Measurements from ENCODE around the gene OR8B12. TPM values are rescaled to one million over a fixed set of nuclear protein-coding genes. Genes with fewer than 3 reads are reported as not detected.

OR8B12 gene, protein sequence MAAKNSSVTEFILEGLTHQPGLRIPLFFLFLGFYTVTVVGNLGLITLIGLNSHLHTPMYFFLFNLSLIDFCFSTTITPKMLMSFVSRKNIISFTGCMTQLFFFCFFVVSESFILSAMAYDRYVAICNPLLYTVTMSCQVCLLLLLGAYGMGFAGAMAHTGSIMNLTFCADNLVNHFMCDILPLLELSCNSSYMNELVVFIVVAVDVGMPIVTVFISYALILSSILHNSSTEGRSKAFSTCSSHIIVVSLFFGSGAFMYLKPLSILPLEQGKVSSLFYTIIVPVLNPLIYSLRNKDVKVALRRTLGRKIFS
- not detected for total RNA-seq

DNA sequence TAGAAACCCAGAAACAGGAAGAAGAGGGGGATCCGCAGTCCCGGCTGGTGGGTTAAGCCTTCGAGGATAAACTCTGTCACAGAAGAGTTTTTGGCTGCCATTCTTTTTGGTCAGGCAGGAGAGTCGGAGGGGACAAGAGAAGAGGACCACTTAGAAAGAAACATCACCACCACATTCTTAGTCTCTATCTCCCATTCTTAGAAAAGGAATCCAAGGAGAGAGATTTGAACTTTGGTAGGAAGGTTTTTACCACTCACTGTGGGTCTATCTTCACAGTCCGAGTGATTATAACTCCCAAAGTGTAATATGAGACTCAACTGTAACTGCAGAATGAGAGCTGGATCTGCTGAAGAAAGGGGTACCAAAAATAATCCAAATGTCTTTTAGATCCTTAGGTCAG lies at the start of gene OR8B12:
OR8B12 (minus strand) TSS at position 101 of the 400 bp plus-strand sequence; CDS start at position 101, 0 bp downstream.
- DNase-seq = no peak

DNA sequence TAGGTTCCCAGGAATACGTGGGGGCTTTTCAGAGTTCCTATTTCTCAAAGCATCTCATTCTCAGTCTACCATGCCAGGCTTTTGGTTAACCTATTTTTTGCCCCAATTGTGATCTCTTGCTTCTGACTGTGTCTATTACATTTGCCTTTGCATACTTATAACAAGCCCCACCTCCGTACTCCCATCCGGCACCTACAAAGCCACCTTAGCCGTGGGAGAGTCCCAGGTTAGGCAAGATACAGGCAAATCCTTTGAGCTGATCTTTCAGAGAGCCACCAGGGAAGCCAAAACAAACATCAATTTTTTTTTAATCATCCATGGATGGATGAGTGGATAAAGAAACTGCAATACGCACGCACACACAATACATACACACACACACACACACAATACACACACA lies 49.2 kb upstream of the OR8B12 start:
- DNase-seq = no peak

DNA sequence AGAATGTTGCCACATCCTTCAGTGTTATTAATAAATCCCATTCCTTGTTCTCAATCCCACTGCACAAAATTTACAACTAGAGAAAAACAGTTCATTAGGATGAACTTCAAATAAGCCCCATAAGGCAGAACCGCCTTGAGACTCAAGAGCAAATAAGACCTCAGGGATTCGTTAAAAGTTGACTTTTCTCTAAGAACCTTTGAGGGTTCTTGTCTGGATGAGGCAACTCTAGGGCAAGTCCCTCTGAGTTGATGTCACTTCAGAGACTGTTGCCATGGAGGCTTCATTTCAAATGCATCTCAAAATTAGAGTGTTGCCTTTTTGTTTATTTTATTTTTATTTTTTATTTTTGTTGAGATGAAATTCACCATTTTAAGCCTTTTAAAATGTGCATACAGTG lies 48.0 kb upstream of the OR8B12 start:
- DNase-seq = no peak

DNA sequence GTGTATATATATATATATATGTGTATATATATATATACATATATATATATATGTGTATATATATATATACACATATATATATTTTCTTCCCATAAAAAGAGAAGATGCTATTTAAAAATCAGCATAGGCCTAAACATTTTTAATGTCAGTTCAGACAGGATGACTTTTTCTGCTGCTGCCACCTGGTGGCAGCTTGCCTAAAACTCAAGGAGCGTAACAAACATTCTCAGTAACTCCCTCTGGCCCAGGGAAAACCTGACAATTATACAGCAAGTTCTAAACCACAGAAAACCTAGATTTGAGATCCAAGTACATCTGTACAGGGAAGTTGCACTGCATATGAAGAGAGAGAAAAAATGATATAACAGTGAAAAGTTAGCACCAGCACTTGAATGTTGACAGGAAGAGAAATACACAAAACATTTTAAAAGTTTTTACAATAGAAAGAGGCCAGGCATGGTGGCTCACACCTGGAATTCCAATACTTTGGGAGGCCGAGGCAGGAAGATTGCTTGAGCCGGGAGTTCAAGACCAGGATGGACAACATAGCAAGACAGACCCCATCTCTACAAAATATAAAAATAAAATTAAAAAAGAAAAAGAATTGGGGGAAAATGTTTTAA lies 42.9 kb upstream of the OR8B12 start:
- DNase-seq = peak; percentile 84

DNA sequence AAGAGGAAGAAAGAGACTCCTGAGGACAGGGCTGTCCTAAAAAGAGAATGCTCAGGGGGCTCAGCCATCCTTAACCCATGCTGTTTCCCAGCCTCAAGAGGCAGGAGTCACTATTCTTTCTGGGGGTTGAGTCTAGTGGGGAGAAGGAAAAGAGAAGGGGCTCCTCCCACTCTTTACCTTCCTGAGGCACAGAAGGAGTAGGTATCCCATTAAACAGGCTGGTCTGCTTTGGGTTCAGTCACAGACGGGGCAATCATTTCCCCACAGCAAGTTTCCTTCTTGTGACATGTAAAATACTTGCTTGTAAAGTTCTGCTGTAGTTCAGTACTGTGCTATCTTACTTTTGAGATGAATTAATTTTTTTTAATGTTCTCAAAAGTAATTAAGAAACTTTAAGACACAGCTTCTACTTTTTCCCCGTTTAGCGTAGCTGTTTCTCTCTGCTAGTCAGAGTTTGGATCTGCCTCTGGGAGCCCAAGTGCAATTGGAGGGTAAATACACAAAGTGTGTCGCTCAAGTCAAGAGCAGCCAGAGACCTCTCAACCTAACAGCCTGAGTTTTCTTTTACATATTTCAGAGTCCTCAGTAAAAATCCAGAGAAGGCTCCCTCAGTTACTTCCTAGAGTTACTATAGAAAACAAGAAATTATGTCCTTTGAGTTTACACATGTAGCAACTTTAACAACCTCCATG lies 41.4 kb upstream of the OR8B12 start:
- no peak for DNase-seq

DNA sequence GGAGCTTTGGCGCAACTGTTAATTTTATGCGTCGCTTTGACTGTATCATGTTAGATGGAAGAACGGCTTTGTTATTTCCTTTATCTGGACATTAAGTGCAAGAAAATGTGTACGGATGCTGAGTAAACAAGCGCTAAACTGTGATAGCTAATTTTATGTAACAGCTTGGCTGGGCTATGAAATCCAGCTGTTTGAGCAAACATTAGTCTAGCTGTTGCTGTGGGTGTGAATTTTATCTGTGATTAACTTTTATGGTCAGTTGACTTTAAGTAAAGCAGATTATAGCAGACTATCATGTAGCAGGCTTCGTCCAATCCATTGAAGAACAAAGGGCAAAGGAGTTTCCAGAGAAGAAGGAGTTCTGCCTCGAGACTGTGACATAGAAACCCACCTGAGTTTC lies 40.3 kb upstream of the OR8B12 start:
- DNase-seq = no peak

DNA sequence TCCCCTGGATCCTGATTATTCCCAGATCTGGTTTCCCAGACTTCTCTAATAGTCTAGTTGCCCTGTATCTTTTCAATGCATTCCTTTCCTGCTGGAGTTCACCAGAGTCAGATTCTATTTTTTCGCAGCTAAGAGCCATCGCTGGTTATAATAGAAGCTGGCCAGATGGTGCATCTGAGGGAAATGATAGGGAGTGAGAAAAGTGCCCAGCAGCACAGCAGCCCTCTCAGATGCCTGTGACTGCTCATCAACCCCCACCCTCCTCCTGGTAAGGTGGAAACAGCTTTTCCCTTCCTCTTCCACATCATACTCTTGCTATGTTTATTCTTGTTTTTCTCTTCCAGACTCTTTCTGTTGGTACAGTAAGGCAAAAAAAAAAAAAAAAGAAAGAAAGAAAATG lies 39.1 kb upstream of the OR8B12 start:
- DNase-seq = no peak

DNA sequence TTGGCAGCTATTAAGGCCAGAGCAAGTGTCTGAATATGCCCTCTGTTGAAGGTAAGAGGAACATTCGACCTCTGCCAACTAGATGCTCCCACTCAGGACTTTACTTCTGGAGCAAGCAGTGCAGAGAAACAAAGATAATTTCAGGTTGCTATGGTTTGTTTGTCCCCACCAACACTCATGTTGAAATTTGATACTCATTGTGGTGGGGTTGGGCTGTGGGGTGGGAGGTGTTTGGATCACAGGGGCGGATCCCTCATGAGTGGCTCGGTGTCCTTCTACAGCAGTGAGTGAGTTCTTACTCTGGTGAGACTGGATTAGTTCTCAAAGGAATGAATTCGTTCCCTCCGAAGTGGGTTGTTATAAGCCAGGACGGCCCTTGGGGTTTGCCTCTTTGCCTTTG lies 38.4 kb upstream of the OR8B12 start:
- no peak for DNase-seq

DNA sequence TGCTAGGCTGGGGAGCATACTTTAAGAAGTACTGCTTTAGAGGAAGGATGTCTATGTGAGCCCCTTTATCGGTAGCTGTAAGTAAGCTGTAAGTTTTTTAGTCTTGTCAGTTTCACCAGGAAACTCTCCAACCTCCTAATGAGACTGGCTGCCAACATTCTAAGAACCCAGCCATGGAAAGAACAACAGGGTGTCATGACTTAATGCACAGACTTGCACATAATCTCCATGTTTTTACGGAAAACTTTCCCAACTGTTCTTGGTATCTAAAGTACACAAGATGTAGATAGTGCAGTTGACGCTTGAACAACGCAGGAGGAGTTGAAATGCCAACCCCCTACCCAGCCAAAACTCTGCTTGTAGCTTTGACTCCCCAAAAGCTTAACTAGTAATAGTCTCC lies 35.3 kb upstream of the OR8B12 start:
- DNase-seq = no peak

DNA sequence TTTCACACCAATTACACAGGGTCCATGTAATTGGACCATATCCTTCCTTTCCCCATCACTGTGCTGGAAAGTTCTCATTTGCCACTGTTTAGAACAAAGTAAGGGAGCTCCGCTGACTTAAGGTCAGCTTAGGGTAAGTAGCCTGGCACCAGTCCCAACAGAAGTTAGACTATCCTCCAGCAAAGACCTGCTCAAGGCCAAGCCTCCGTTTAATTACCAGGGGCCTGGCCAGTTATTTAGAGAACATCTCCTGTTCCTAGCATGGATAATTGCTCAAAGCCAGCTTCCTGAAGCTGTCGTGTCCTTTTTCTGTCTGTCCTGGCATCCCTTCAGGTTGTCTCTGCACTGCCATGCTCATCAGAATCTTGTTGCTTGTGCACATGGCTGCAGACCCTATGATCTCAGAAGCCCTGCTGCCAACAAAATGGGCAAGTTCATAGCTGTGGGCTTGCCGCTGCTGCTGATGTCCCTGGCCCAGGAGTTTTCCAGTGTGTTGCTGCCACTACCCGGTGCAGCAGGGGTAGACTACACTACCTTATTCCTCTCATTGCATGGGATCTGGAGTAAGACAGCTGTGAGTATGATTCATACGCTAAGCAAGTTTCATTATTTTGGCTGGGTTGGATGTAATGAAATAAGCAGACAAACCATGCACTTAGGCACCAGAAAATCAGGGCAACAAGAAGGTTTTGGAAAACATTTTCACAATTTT lies 34.4 kb upstream of the OR8B12 start:
- DNase-seq = peak; percentile 79

DNA sequence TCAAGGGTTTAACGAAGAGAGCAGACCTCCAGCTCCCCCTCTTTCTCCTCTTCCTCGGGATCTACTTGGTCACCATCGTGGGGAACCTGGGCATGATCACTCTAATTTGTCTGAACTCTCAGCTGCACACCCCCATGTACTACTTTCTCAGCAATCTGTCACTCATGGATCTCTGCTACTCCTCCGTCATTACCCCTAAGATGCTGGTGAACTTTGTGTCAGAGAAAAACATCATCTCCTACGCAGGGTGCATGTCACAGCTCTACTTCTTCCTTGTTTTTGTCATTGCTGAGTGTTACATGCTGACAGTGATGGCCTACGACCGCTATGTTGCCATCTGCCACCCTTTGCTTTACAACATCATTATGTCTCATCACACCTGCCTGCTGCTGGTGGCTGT lies 26.7 kb upstream of the OR8B12 start:
- no peak for DNase-seq

DNA sequence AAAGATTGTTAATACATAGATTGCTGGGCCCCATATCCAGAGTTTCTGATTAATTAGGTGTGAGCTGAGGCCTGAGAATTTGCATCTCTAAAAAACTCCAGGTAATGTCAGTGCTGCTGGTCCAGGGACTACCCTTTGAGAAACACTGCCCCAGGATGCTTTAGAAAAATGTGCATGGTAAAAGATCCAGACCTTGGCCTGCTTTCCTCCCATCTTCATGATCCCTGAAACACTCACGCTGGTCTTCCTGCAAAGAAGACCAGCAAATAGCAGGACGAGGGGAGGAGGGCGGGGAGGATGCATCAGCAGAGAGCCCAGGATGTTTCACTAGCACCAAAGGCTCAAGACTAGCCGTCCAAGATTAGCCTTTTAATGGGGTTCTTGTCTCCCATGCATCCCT lies 26.2 kb upstream of the OR8B12 start, which contains the start of gene OR8A1:
OR8A1 (plus strand) TSS at position 301 of the 400 bp plus-strand sequence. CDS start 123 bp downstream, outside the sequence.
- no peak for DNase-seq

DNA sequence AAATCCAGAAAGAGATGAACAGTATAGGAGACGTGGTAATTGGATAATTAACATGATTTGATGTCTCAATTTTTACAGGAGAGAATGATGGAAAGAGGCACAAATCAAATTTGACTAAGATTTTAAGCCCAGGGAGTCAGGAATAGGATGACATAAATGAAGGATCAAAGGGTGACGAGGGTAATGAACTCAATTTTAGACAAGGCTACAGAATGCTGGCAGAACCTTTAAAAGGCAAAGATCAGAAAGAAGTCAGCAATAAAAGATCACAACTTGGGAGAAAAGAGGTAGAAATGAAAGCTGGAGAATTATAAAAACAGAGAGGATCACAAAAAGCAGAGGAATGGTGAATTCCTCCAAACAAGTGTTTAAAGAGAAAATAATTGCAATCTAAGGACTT lies 13.4 kb upstream of the OR8B12 start:
- DNase-seq = no peak

DNA sequence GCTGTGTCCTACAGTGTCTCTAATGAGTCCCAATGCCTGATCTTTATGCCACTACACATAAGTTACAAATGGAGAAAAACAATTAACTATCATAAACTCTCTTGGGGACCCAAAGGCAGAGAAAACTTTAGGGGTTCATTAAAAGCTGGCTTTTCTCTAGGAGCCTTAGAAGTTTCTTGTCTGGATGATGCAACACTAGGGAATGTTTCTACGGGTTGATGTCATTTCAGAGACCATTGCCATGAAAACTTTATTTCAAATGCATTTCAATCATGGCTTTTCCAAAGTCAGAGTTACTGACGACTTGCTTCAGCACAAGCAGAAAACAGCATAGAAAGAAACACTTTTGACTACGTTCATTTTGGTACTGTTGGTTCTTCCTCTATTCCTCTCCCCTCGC lies 8.5 kb upstream of the OR8B12 start:
- DNase-seq = no peak

DNA sequence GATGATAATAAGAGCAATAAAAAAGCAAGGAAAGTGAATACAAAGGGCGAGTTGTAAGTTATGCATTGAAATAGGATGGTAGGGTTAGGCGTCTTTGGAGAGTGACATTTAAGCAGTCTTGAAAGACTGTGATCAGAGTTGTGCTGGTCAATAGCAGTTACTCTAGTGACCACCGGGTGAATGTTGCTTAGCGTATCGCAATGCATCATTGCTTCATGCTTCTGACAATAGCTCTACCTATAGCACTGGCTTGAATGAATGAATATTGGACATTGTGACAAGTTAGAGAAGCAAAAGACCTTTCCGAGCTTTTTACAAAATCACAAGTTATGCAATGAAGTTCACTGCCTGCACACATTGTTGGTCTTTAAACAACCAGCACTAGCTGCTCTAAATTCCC lies 7.7 kb upstream of the OR8B12 start:
- DNase-seq = no peak

DNA sequence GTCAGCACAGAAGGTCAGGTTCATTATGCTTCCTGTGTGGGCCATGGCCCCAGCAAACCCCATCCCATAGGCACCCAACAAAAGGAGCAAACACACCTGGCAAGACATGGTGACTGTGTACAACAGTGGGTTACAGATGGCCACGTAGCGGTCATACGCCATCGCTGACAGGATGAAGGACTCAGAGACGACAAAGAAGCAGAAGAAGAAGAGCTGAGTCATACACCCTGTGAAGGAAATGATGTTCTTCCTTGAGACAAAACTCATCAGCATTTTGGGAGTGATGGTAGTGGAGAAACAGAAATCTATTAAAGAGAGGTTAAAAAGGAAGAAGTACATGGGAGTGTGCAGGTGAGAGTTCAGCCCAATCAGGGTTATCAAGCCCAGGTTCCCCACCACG lies 309 bp downstream of the OR8B12 start:
- no peak for DNase-seq

DNA sequence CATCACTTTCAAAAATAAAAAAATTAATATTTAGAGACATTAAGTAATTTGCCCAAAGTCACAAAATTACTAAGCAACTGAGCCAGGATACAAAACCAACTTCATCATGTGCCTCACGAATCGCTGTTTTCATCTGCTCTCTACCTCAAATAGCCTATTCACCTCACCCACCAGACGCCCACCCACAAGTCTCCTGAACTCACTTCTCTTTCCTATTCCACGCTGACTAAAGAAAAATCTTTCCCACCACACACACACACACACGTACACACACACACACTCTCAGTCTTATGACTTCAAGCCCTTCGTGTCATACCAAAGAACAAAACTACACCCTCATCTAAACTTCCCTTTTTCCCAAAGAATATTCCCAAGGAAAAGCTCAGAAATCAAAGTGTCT lies 2.2 kb downstream of the OR8B12 start:
- DNase-seq = no peak

DNA sequence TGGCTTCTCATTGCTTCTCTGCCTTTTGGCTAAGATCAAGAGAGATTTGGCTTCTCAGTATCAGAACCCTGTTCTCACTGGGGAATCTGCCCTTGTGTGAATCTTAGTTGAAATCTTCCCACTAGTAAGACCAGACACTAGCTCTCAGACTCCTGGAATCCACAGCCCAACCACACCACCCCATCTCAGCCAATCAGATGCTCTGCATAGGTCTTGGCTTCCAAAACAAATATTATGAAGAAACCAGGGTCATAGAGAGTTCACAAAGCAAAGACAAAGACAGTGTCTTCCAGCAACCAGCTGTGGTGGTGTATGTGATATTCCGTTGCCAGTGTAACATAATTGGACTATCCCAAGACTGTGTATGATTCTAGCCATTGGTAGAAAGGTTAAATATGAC lies 5.4 kb downstream of the OR8B12 start:
- peak; percentile 36 for DNase-seq

DNA sequence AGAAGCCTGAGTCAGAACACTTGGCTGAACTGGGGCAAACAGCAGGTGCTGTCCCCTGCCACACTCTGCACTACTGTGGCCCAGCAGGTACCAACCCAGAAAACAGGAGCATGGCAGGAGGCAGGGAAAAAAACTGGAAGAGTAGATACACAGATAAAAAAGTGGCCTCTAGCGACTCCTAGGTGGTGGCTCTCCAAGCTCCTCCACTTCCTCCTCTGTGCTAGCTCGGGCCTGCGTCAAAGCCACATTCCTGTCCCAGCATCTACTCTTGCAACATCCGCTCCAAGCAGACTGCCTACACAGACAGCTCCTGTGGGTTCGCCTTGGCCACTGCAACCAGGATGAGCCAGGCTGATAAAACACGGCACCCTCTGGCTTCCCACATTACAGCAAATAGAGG lies 6.9 kb downstream of the OR8B12 start:
- peak; percentile 9 for DNase-seq

DNA sequence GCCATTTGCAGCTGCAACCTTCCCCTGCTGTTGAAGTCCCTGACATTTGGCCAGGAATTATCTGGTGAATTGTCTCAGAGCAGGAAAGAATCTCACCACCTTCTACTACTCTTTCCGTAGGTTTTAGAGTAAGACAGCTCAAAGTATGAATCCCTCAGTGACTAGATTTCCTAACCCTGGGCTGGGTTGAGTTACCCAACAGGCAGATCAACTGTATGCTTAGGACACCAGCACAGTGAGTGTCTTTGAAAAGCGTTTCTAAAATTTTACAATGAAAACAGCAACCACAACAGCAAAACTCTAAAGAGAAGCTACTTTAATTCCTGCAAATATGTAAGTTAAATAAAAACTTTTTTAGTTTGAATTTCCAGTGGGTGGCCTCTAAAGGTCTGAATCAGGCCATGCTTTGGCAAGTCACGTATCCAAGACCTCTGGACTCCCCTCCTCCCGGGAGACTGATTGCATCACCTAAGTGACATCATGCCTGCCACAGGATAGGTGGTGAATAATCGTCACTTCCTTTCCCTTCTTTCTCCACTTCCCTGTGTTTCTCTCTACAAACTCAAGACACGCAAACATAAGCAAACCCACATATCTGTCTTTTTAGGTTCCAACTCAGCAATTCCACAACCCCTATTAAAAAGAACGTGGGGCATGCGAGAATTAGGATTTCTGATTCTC lies 7.8 kb downstream of the OR8B12 start:
- no peak for DNase-seq

DNA sequence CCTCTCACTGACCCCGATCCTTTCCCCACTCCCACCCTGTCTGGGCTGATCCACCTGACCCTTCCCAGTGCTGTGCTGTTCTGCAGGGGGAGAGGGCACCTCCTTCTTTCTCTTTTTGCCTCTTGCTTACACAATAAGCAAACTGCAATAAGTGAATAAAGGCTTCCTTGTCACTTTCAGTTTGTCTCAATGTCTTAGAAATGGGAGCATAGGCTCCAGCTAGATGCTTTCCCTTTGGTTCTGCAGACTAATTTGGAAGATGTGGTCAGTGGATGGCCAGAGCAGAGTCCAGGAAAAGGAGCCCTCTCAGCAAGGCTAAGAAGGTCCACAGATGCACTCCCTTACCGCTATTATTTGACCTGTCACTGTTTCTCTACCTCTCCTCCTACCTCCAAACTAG lies 9.4 kb downstream of the OR8B12 start:
- DNase-seq = no peak

DNA sequence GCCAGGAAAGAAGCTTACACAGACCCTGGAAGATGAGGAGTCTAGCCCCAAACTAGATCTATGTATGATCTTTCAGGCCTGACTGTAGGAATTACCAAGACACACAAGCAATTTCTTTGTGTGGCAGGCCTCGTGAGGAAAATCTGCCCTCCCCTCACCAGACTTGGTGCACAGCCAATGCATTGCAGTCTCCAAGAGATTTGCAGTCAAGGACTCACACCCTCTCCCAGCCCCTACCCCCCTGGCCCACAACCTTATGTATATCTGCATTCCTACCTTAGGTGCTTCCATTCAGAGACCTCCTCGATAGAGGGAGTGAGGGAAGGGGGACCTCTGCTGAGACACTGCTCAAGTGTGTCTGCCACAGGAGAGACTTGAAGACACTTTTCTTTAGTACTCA lies 9.8 kb downstream of the OR8B12 start:
- DNase-seq = no peak

DNA sequence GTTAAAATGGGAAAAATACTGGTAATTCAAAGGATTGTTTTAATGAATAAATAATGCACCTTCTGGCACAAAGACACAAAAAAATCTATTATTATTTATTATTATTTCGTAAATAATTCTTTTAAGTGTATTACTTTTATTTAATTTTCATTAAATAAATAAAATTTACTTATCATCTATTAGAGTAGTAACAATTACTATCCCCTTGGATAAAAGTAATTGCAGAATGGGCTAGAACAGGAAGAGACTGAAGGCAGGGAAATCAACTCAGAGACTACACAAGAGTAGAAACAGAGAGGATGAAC lies 23.0 kb downstream of the OR8B12 start:
- no peak for DNase-seq

Measured in tongue (tissue), 2 donors.